Testis (tissue), 3 donors: ENCODE measurements around the gene SLC35G1. TPM values are rescaled to one million over a fixed set of nuclear protein-coding genes. Genes with fewer than 3 reads are reported as not detected.

Source experiments
- DNase-seq: peaks from one replicate; pipeline ENCODE4 v3.0.0-alpha.2; 2019
- H3K27ac ChIP-seq, 2 donors: fragments of 200-600 bp; sonication (generic); one replicate each; pipeline ENCODE4 v1.5.1; 2019
- H3K27me3 ChIP-seq: fragments of 200-600 bp; sonication (generic); one replicate; pipeline ENCODE4 v1.5.1; 2019
- H3K36me3 ChIP-seq: fragments of 200-600 bp; sonication (generic); one replicate; pipeline ENCODE4 v1.5.1; 2017; ENCODE audit warnings: low read depth; ENCODE audit errors: missing control alignments
- H3K4me1 ChIP-seq: fragments of 200-600 bp; sonication (generic); one replicate; pipeline ENCODE4 v1.5.1; 2019
- H3K4me3 ChIP-seq, 2 donors: fragments of 200-600 bp; sonication (generic); one replicate each; pipeline ENCODE4 v1.5.1; 2017 to 2019
- H3K9me3 ChIP-seq: fragments of 200-600 bp; sonication (generic); one replicate; pipeline ENCODE4 v1.5.1; 2017
- POLR2A ChIP-seq: fragments of 450-650 bp; IDR thresholded peaks from one replicate; pipeline ENCODE4 v1.6.1; 2017; ENCODE audit warnings: antibody characterized with exemption, mild to moderate bottlenecking, moderate library complexity
- WGBS, 2 donors: methylation state at CpG; one replicate each; pipeline ENCODE4 v1.1.5; 2018; 5-methylcytosine and 5-hydroxymethylcytosine counted together
- intact Hi-C: fragments of 100-400 bp; cut with DNase I; formaldehyde crosslinking; loops from one replicate; pipeline ENCODE4 v1.15.1; 2023; ENCODE audit warnings: low total_unique reads
- polyA plus RNA-seq: library from polyadenylated mRNA; stranded (reverse); fragments of 350-450 nt; fragmentation: Illumina TruSeq; extraction: RNeasy Lipid Tissue Mini Kit (QIAGEN cat#74804); gene quantifications from one replicate; pipeline ENCODE4 v1.2.3, GENCODE V29; 2014; ENCODE audit warnings: low read depth, low replicate concordance; ENCODE audit not compliant: insufficient read depth
- total RNA-seq, 2 donors: library from RNA; depleted of rRNA; stranded (reverse); fragments of >200 nt; gene quantifications; one replicate each; pipeline ENCODE4 v1.2.3, GENCODE V29; 2016
- TF ChIP-seq, protein P1 (sequence below), 3 experiments: fragments of 450-650 bp in 2 of 3; fragments of 200-600 bp in 1 of 3; sonication (generic) in 1 of 3; IDR thresholded peaks; one replicate each; pipeline ENCODE4 v1.5.1; 2016 to 2019; ENCODE audit warnings: antibody characterized with exemption in 3 of 3, mild to moderate bottlenecking in 2 of 3, moderate library complexity in 1 of 3

Gene SLC35G1
- total and polyA plus RNA-seq, 3 donors from 2014 or later = 8.8 to 13.9 (median 9.8) TPM

DNA sequence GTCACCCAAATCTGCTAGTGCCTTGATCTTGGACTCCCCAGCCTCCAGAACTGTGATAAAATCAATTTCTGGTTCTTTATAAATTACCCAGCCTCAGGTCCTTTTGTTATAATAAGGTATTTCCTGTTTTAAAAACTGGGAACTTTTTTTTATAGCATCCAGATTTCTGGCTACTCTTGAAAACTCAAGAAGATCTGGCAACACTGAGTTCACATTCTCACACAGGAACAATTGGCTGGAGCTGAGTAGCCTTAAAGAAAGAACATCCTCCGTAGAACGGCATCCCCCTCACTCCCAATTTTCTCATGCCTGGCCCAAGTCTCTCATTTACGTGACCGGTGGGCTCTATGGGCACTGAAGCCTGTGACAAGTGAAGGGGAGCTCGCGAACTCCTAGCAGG, 47.1 kb downstream of the SLC35G1 start:
- intact Hi-C loops = no loop called here
- WGBS, 2 donors = 46 to 52% methylated on average over 6 of the region's 6 CpGs
- Histone ChIP-seq H3K27ac (no peak overlapping the region), H3K27me3 (no peaks in the 10 kb centered on the region), H3K36me3 (no peaks in the 10 kb centered on the region), H3K9me3 (no peaks in the 10 kb centered on the region), H3K4me3 (peak overlapping the region in 1 of 2 donors; percentile 1), H3K4me1 (no peaks in the 10 kb centered on the region)
- DNase-seq = no peak
- TF ChIP-seq, protein P1, sequence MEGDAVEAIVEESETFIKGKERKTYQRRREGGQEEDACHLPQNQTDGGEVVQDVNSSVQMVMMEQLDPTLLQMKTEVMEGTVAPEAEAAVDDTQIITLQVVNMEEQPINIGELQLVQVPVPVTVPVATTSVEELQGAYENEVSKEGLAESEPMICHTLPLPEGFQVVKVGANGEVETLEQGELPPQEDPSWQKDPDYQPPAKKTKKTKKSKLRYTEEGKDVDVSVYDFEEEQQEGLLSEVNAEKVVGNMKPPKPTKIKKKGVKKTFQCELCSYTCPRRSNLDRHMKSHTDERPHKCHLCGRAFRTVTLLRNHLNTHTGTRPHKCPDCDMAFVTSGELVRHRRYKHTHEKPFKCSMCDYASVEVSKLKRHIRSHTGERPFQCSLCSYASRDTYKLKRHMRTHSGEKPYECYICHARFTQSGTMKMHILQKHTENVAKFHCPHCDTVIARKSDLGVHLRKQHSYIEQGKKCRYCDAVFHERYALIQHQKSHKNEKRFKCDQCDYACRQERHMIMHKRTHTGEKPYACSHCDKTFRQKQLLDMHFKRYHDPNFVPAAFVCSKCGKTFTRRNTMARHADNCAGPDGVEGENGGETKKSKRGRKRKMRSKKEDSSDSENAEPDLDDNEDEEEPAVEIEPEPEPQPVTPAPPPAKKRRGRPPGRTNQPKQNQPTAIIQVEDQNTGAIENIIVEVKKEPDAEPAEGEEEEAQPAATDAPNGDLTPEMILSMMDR (IDR thresholded peaks at IDR 0.05) = no peak
- TF ChIP-seq POLR2A = no peak

DNA sequence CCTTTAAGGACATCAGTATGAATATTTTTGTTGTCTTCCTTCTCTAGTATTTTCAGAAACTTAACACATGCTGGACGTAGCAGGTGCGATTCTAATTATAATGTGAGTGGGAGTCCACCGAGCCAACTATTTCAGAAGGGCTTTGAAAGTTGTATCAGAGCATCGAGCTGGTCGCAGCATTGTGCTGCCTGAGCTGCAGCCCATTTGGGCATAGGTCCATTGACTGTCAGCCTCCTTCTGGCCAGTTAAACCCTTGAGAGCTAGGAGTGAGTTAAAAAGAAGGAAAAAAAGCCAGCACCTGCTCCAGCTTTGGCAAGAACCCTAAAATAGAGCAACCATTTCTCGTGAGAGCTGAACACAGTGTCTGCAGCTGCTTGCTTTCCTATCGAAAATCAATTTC, 47.8 kb downstream of the SLC35G1 start:
- Histone ChIP-seq H3K27ac (no peak overlapping the region), H3K27me3 (no peaks in the 10 kb centered on the region), H3K4me1 (peaks cover 2% of the 10 kb centered on the region), H3K4me3 (no peak overlapping the region), H3K9me3 (no peaks in the 10 kb centered on the region), H3K36me3 (no peaks in the 10 kb centered on the region)
- DNase-seq = no peak
- TF ChIP-seq, protein P1 (IDR thresholded peaks at IDR 0.05) = no peak
- TF ChIP-seq POLR2A = no peak
- 22 to 34% methylated on average over 7 of the region's 7 CpGs for WGBS, 2 donors
- intact Hi-C loops = no loop called here

DNA sequence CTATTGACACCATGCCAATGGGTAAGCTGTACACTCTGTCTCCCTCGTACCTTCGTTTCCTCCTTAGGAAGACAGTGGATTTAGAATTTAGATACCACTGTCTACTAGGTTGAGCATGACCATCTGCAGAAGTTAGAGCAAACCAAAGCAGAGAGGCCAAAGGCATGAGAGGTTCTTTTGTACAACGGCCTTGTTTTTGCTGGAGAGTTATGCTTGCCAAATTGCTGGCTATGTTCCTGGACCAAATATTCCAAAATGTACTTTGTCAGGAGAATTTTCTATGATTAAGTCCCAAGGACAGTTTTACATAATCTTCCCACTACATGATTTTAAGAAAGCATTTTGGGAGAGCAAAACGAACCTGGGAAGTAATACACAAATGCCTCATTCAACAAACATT, 52.0 kb downstream of the SLC35G1 start:
- H3K4me3 ChIP-seq = no peak overlapping the region
- H3K27me3 ChIP-seq = no peaks in the 10 kb centered on the region
- 42 to 48% methylated on average over 4 of the region's 4 CpGs for WGBS, 2 donors
- TF ChIP-seq POLR2A = no peak
- TF ChIP-seq, protein P1 (IDR thresholded peaks at IDR 0.05) = no peak
- intact Hi-C loops = no loop called here
- H3K27ac ChIP-seq = peak overlapping the region in 1 of 2 donors; percentile 58
- DNase-seq = no peak
- H3K9me3 ChIP-seq = no peaks in the 10 kb centered on the region
- H3K36me3 ChIP-seq = no peaks in the 10 kb centered on the region
- peaks cover 13% of the 10 kb centered on the region for H3K4me1 ChIP-seq

DNA sequence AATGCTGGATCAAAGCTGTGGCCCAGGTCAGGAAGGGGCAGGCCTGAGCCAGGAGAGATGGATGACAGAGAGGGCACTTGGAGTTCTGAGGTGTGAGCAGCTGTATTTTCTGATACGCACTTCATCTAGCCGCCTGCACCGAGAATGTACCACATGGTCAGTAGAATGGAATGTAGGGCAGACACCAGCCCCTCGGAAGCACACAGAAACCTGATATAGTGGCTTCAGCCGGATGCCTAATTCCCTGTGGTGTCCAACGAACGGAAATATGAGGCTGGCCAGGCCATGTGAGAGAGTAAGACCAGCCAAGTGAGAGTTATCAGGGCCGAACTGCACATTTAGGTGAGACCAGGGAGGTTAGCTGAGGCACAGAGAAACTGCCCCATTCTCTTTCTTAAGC, 53.3 kb downstream of the SLC35G1 start:
- Histone ChIP-seq H3K4me1 (peaks cover 13% of the 10 kb centered on the region), H3K36me3 (no peaks in the 10 kb centered on the region), H3K27ac (peak overlapping the region in 1 of 2 donors; percentile 42), H3K27me3 (no peaks in the 10 kb centered on the region), H3K4me3 (no peak overlapping the region), H3K9me3 (no peaks in the 10 kb centered on the region)
- intact Hi-C loops = no loop called here
- TF ChIP-seq POLR2A = no peak
- TF ChIP-seq, protein P1 (IDR thresholded peaks at IDR 0.05) = no peak
- DNase-seq = peak; percentile 31
- 12 to 17% methylated on average over 6 to 8 of the region's 8 CpGs for WGBS, 2 donors

DNA sequence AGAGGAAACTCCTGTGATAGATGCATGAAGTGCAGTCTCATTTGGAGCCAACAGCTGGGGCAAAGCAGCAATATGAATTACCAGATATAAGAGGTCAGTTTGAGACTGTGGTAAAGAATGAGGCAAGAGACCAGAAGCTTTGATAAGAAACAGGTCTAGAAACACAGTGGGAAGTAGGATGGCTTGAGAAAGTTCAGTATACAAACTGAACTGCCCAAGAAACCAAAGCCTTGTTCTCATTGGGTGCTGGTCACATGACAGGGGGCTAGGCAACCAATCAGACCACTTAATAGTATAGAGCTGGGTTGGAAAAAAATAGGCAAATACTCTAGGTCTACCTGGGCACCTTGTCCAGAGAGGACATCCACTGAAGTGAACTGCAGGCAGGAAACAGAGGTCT, 53.7 kb downstream of the SLC35G1 start:
- no peak for TF ChIP-seq POLR2A
- TF ChIP-seq, protein P1 (IDR thresholded peaks at IDR 0.05) = no peak
- Histone ChIP-seq H3K27me3 (no peaks in the 10 kb centered on the region), H3K36me3 (no peaks in the 10 kb centered on the region), H3K9me3 (no peaks in the 10 kb centered on the region), H3K4me1 (peaks cover 13% of the 10 kb centered on the region), H3K4me3 (no peak overlapping the region), H3K27ac (peak overlapping the region in 1 of 2 donors; percentile 25)
- intact Hi-C loops = no loop called here
- DNase-seq = peak; percentile 55
